22Rv1 (cell line): Measurements from ENCODE around the gene RGS1.

Experiments used
- CTCF ChIP-seq: fragments of 450-650 bp; IDR thresholded peaks from 2 replicates; pipeline ENCODE4 v1.5.1; 2017; ENCODE audit warnings: mild to moderate bottlenecking
- ZFX ChIP-seq: fragments of 450-650 bp; IDR thresholded peaks from 2 replicates; pipeline ENCODE4 v1.6.1; 2017; ENCODE audit warnings: antibody characterized with exemption, borderline replicate concordance

DNA sequence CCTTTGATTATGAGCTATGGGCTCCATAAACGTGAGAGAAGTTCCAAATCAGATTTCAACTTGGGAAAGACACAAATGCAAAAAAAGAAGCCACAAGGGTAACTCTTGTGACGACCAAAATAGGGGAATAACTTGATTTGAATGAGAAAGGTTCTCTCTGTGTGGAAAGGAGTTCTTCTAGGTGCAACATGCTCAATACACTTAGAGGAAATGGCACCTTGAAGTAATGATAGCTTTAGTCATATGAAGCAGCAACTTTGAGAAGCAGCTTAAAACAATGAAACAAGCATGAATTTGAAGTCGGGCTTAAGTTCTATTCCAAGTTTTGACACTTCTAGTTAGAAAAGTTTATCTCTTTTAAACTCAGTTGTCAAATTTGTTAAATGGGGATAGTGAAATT lies 21.8 kb upstream of the RGS1 start:
- TF ChIP-seq CTCF (no peak), ZFX (no peak)
